Nephron (organoid): ENCODE measurements around the gene SLFN14.
"Not testable (repeated sequence)": the region's sequence is repeated elsewhere in the genome, so short reads cannot be mapped to it uniquely, and the experiment has no call there.

Experiments used
- H3K27ac Mint-ChIP-seq, 3 experiments: 2 replicates each; pipeline ENCODE4 v1.8.0; 2020; ENCODE audit warnings: mixed read lengths in 3 of 3, mild to moderate bottlenecking in 2 of 3, moderate library complexity in 1 of 3
- H3K27me3 Mint-ChIP-seq: 2 replicates; pipeline ENCODE4 v1.8.0; 2021; ENCODE audit warnings: low read depth, mild to moderate bottlenecking, moderate library complexity, mixed read lengths
- H3K36me3 Mint-ChIP-seq: 2 replicates; pipeline ENCODE4 v1.8.0; 2020; ENCODE audit warnings: low read depth, mixed read lengths
- H3K4me1 Mint-ChIP-seq: 2 replicates; pipeline ENCODE4 v1.8.0; 2020; ENCODE audit warnings: mixed read lengths
- H3K4me3 Mint-ChIP-seq, 3 experiments: 2 replicates each; pipeline ENCODE4 v1.8.0; 2020; ENCODE audit warnings: mild to moderate bottlenecking in 3 of 3, mixed read lengths in 3 of 3, moderate library complexity in 2 of 3
- H3K9me3 Mint-ChIP-seq: 2 replicates; pipeline ENCODE4 v1.8.0; 2020; ENCODE audit warnings: mixed read lengths
- TF ChIP-seq, protein P1 (sequence below), 3 experiments: fragments of 200-600 bp; sonication (generic); IDR thresholded peaks; one replicate each; pipeline ENCODE4 v1.5.0; 2021; ENCODE audit warnings: antibody characterized with exemption in 3 of 3; ENCODE audit not compliant: unreplicated experiment in 3 of 3

The SLFN14 gene

GRCh38 chr17:35537601-35538141 lies 22.9 kb downstream of the SLFN14 start, which contains the start of gene SLFN12L:
SLFN12L (minus strand) TSS chr17:35537678; CDS start chr17:35522364, 15,314 bp downstream.
- Mint-ChIP-seq H3K36me3 (no peaks in the 10 kb centered on the region), H3K27me3 (peaks cover 30% of the 10 kb centered on the region), H3K4me1 (peaks cover 25% of the 10 kb centered on the region), H3K27ac (peak within 1 kb of the TSS in 1 of 3 experiments; percentile 27), H3K9me3 (no peaks in the 10 kb centered on the region), H3K4me3 (no peak within 1 kb of the TSS)
- TF ChIP-seq, protein P1, sequence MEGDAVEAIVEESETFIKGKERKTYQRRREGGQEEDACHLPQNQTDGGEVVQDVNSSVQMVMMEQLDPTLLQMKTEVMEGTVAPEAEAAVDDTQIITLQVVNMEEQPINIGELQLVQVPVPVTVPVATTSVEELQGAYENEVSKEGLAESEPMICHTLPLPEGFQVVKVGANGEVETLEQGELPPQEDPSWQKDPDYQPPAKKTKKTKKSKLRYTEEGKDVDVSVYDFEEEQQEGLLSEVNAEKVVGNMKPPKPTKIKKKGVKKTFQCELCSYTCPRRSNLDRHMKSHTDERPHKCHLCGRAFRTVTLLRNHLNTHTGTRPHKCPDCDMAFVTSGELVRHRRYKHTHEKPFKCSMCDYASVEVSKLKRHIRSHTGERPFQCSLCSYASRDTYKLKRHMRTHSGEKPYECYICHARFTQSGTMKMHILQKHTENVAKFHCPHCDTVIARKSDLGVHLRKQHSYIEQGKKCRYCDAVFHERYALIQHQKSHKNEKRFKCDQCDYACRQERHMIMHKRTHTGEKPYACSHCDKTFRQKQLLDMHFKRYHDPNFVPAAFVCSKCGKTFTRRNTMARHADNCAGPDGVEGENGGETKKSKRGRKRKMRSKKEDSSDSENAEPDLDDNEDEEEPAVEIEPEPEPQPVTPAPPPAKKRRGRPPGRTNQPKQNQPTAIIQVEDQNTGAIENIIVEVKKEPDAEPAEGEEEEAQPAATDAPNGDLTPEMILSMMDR (IDR thresholded peaks at IDR 0.05; ENCODE audit: unreplicated experiment in 3 of 3): no peak

DNA sequence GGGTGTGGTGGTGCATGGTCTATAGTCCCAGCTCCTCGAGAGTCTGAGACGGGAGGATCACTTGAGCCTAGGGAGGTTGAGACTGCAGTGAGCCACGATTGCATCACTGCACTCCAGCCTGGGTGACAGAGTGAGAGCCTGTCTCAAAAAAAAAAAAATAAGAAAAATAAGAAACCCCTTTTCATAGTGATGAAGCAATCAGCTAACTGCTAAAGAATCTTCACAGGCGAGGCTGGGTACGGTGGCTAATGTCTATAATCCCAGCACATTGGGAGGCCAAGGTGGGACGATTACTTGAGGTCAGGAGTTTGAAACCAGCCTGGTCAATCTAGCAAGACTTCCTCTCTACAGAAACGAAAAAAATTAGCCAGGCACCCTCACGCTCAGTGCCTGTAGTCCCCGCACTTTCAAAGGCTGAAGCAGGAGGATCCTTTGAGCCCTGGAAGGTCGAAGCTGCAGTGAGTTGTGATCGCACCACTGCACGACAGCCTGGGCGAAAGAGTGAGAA lies 23.9 kb downstream of the SLFN14 start:
- peaks cover 30% of the 10 kb centered on the region for H3K27me3 Mint-ChIP-seq
- TF ChIP-seq, protein P1 (IDR thresholded peaks at IDR 0.05; ENCODE audit: unreplicated experiment in 3 of 3): no peak
- no peak overlapping the region for H3K27ac Mint-ChIP-seq
- H3K4me3 Mint-ChIP-seq: no peak overlapping the region
- no peaks in the 10 kb centered on the region for H3K9me3 Mint-ChIP-seq
- H3K36me3 Mint-ChIP-seq: no peaks in the 10 kb centered on the region
- H3K4me1 Mint-ChIP-seq: peaks cover 25% of the 10 kb centered on the region

DNA sequence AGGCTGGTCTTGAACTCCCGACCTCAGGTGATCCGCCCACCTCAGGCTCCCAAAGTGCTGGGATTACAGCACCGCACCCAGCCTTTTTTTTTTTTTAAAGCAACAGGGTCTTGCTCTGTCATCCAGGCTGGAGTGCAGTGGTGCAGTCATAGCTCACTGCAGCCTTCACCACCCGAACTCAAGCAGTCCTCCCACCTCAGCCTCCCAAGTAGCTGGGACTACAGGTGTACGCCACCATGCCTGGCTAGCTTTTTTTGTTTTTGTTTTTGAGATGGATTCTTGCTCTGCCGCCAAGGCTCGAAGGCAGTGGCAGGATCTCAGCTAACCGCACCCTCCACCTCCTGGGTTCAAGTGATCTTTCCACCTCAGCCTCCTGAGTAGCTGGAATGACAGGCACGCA lies 25.2 kb downstream of the SLFN14 start:
- H3K27ac Mint-ChIP-seq, H3K4me3 Mint-ChIP-seq, H3K36me3 Mint-ChIP-seq, H3K9me3 Mint-ChIP-seq: not testable (repeated sequence)
- Mint-ChIP-seq H3K4me1 (peaks cover 25% of the 10 kb centered on the region), H3K27me3 (peaks cover 26% of the 10 kb centered on the region)

GRCh38 chr17:35534576-35535093 lies 26.0 kb downstream of the SLFN14 start:
- Mint-ChIP-seq H3K36me3 (no peaks in the 10 kb centered on the region), H3K4me3 (no peak overlapping the region), H3K27ac (no peak overlapping the region), H3K27me3 (peaks cover 21% of the 10 kb centered on the region), H3K4me1 (peaks cover 25% of the 10 kb centered on the region), H3K9me3 (no peaks in the 10 kb centered on the region)
- TF ChIP-seq, protein P1 (IDR thresholded peaks at IDR 0.05; ENCODE audit: unreplicated experiment in 3 of 3): no peak

GRCh38 chr17:35531160-35531559 lies 29.5 kb downstream of the SLFN14 start:
- H3K9me3 Mint-ChIP-seq: peaks cover 6% of the 10 kb centered on the region
- no peak overlapping the region for H3K27ac Mint-ChIP-seq
- H3K4me1 Mint-ChIP-seq: peaks cover 10% of the 10 kb centered on the region
- TF ChIP-seq, protein P1 (IDR thresholded peaks at IDR 0.05; ENCODE audit: unreplicated experiment in 3 of 3): no peak
- H3K36me3 Mint-ChIP-seq: no peaks in the 10 kb centered on the region
- H3K4me3 Mint-ChIP-seq: no peak overlapping the region
- H3K27me3 Mint-ChIP-seq: peaks cover 25% of the 10 kb centered on the region

GRCh38 chr17:35529866-35530265 lies 30.8 kb downstream of the SLFN14 start:
- Mint-ChIP-seq H3K36me3 (no peaks in the 10 kb centered on the region), H3K27me3 (peaks cover 38% of the 10 kb centered on the region), H3K4me3 (no peak overlapping the region), H3K9me3 (peaks cover 9% of the 10 kb centered on the region), H3K27ac (no peak overlapping the region), H3K4me1 (peaks cover 10% of the 10 kb centered on the region)
- TF ChIP-seq, protein P1 (IDR thresholded peaks at IDR 0.05; ENCODE audit: unreplicated experiment in 3 of 3): no peak

DNA sequence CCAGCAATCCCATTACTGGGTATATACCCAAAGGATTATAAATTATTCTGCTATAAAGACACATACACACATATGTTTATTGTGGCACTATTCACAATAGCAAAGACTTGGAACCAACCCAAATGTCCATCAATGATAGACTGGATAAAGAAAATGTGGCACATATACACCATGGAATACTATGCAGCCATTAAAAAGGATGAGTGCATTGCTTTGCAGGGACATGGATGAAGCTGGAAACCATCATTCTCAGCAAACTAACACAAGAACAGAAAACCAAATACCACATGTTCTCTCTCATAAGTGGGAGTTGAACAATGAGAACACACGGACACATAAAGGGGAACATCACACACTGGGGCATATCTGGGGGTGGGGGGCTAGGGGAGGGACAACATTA lies 31.3 kb downstream of the SLFN14 start:
- H3K36me3 Mint-ChIP-seq, H3K4me3 Mint-ChIP-seq, H3K27ac Mint-ChIP-seq, H3K4me1 Mint-ChIP-seq, H3K9me3 Mint-ChIP-seq: not testable (repeated sequence)
- peaks cover 39% of the 10 kb centered on the region for H3K27me3 Mint-ChIP-seq
